Left lung (tissue), 10 donors: Measurements from ENCODE around the gene NTF3. TPM values are rescaled to one million over a fixed set of nuclear protein-coding genes. Genes with fewer than 3 reads are reported as not detected.

ENCODE experiments used
- ATAC-seq: fragments of 200-7000 bp; cut with Tn5 transposase; one replicate; pipeline ENCODE4 v1.9.1; 2020; ENCODE audit warnings: moderate library complexity
- DNase-seq, 4 donors: peaks; one replicate each; pipeline ENCODE4 v3.0.0-alpha.2; 2013 to 2020
- H3K27ac ChIP-seq, 2 donors: fragments of 200-600 bp; sonication (generic) in 1 of 2; one replicate each; pipeline versions ENCODE4 v1.5.0 to v1.8.0; 2020 to 2021
- H3K27me3 ChIP-seq, 2 donors: fragments of 200-600 bp; sonication (generic) in 1 of 2; one replicate each; pipeline versions ENCODE4 v1.5.0 to v1.8.0; 2020 to 2021
- H3K36me3 ChIP-seq, 2 donors: fragments of 200-600 bp; sonication (generic) in 1 of 2; one replicate each; pipeline versions ENCODE4 v1.5.0 to v1.8.0; 2020 to 2021
- H3K4me1 ChIP-seq, 2 donors: fragments of 200-600 bp; one replicate each; pipeline ENCODE4 v1.8.0; 2021
- H3K4me3 ChIP-seq, 2 donors: fragments of 200-600 bp; sonication (generic) in 1 of 2; one replicate each; pipeline versions ENCODE4 v1.5.0 to v1.8.0; 2020 to 2021; ENCODE audit warnings: mild to moderate bottlenecking in 1 of 2
- H3K9me3 ChIP-seq, 2 donors: fragments of 200-600 bp; sonication (generic) in 1 of 2; one replicate each; pipeline versions ENCODE4 v1.5.0 to v1.8.0; 2020 to 2021
- intact Hi-C, 2 donors: fragments of 100-400 bp; cut with DNase I; formaldehyde crosslinking; loops; one replicate each; pipeline versions ENCODE4 v1.11.2 to v1.14.2; 2022
- polyA plus RNA-seq, 6 donors: library from polyadenylated mRNA; unstranded; fragments of 120-200 nt; gene quantifications; one replicate each; pipeline ENCODE4 v1.2.1, GENCODE V29; 2013; ENCODE audit not compliant: insufficient read length in 6 of 6
- total RNA-seq, 2 donors: library from RNA; stranded (reverse); fragmentation: NEBNext Ultra II Directional; extraction: Animal tissue kit (Norgen Biotek cat#: 25700); gene quantifications; one replicate each; pipeline ENCODE4 v1.2.1, GENCODE V29; 2021
- TF ChIP-seq, protein P1 (sequence below), 2 donors: fragments of 200-600 bp; sonication (generic) in 1 of 2; IDR thresholded peaks; one replicate each; pipeline versions ENCODE4 v1.5.0 to v1.8.0; 2021; ENCODE audit warnings: antibody characterized with exemption in 2 of 2
- donor health status: DM: no; HTN: yes; CAD: no.
- donor health status: DM: no; HTN: no; CAD: no.

Gene NTF3
- total and polyA plus RNA-seq, 8 donors, result 0.35 to 5.1 (median 2.8) TPM

DNA sequence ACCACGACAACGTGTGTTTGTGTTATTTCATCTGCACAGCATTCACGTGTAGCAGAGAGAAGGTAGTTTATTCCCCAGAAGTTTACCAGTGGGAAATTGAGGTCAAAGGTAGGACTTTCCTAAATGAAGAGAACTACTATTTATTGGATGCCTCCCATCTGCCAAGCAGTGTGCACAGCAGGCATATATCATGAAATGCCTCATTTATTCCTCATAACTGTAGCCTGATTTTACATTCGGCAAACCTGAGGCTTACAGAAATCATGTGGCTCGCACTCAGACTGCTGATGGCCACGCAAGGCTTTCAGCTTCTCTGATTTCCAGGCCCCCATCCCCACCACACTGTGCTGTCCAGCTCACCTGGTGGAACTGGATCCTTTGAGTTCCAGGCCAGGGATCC is 33.5 kb downstream of the NTF3 start:
- H3K9me3 ChIP-seq, result no peaks in the 10 kb centered on the region
- no peak for DNase-seq
- intact Hi-C loops, result no loop called here
- TF ChIP-seq, protein P1, sequence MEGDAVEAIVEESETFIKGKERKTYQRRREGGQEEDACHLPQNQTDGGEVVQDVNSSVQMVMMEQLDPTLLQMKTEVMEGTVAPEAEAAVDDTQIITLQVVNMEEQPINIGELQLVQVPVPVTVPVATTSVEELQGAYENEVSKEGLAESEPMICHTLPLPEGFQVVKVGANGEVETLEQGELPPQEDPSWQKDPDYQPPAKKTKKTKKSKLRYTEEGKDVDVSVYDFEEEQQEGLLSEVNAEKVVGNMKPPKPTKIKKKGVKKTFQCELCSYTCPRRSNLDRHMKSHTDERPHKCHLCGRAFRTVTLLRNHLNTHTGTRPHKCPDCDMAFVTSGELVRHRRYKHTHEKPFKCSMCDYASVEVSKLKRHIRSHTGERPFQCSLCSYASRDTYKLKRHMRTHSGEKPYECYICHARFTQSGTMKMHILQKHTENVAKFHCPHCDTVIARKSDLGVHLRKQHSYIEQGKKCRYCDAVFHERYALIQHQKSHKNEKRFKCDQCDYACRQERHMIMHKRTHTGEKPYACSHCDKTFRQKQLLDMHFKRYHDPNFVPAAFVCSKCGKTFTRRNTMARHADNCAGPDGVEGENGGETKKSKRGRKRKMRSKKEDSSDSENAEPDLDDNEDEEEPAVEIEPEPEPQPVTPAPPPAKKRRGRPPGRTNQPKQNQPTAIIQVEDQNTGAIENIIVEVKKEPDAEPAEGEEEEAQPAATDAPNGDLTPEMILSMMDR (IDR thresholded peaks at IDR 0.05), result no peak
- no peaks in the 10 kb centered on the region for H3K4me1 ChIP-seq
- H3K27ac ChIP-seq, result no peak overlapping the region
- no peaks in the 10 kb centered on the region for H3K27me3 ChIP-seq
- no peaks in the 10 kb centered on the region for H3K36me3 ChIP-seq
- no peak overlapping the region for H3K4me3 ChIP-seq
- ATAC-seq, result no peak

DNA sequence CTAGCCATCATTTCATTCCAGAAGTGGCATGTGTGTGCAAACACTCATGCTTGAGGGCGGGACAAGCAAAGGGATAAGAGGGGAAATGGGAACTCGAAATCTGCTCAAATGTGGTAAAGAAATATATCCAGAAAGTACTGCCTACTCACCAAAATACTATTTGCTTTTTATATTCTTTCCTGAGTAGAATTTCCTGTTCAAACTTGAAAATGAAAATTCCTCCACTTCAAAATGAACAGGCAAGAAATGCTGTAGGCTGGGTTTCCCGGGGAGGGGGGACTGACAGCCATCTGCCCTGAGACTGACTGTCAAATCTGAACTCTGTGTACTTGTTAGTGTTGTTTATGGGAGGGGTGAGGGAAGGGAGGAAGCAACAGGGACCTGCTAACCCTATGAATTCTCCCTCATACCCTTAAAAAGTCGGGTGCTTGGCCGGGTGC is 34.6 kb downstream of the NTF3 start:
- intact Hi-C loops, result no loop called here
- TF ChIP-seq, protein P1 (IDR thresholded peaks at IDR 0.05), result no peak
- no peaks in the 10 kb centered on the region for H3K36me3 ChIP-seq
- no peak overlapping the region for H3K27ac ChIP-seq
- DNase-seq (no peak), ATAC-seq (peak; percentile 25)
- H3K9me3 ChIP-seq, result no peaks in the 10 kb centered on the region
- no peak overlapping the region for H3K4me3 ChIP-seq
- no peaks in the 10 kb centered on the region for H3K4me1 ChIP-seq
- no peaks in the 10 kb centered on the region for H3K27me3 ChIP-seq

DNA sequence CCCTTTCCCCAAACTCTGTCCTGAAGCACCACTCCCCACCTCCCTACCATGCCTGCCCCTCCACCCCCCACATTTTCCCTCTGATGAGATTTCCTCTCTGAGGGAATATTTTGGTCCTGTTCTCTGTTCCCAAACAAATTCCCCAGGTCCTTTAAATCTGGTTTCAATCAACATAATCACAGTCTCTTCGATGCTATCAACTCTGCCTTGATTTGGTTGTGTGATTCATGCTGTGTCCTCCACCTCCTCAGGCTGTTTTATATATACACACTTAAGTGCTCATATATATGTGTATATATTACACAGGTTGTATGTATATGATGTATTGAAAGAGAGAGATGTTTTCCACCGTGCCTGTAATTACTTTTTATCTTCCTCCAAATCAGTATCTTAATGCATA is 36.0 kb downstream of the NTF3 start:
- no peaks in the 10 kb centered on the region for H3K4me1 ChIP-seq
- no peaks in the 10 kb centered on the region for H3K9me3 ChIP-seq
- peaks cover 0 to 3% of the 10 kb centered on the region in 2 donors for H3K27me3 ChIP-seq
- H3K4me3 ChIP-seq, result no peak overlapping the region
- intact Hi-C loops, result no loop called here
- no peaks in the 10 kb centered on the region for H3K36me3 ChIP-seq
- DNase-seq (no peak), ATAC-seq (no peak)
- H3K27ac ChIP-seq, result no peak overlapping the region
- TF ChIP-seq, protein P1 (IDR thresholded peaks at IDR 0.05), result no peak

DNA sequence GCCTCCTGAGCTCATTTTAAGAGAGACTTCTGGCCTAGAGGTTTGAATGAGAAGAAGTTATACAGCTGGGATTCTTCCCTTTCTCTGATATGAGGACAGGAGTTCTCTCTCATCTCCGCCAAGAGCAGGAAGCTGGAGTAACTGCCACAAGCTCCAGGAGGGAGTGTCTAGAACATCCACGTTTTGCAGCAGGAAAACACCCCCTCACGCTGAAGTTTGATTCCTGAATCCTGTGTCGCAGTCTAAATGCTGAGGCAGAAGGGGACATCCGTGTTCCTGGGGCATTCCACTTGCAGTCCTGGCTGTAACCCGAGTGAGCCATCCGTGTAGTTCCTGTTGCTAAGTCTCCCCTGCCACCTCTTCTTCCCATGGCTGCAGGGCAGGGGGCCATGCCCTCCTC is 38.3 kb downstream of the NTF3 start:
- intact Hi-C loops, result no loop called here
- H3K27ac ChIP-seq, result no peak overlapping the region
- no peak overlapping the region for H3K4me3 ChIP-seq
- no peaks in the 10 kb centered on the region for H3K36me3 ChIP-seq
- DNase-seq, result no peak
- H3K9me3 ChIP-seq, result no peaks in the 10 kb centered on the region
- ATAC-seq, result no peak
- no peaks in the 10 kb centered on the region for H3K4me1 ChIP-seq
- TF ChIP-seq, protein P1 (IDR thresholded peaks at IDR 0.05), result no peak
- peaks cover 0 to 3% of the 10 kb centered on the region in 2 donors for H3K27me3 ChIP-seq

DNA sequence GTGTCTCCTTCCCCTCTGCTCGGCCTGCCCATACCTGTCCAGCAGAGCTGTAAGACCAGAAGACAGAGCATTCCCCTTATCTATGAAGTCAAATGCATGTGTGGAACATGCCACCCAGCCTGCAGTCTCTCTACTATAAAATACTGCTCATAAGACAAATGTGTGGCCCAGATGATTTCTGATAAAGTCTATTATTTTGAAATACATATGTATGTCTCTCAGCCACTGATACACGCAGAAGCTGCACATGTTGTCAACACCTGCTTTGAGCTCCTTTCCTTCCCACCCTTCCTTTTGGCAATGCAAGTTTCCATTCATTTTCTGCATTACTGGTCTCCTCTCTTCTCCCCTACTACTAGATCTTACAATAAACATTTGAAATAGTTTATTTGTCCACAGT is 38.8 kb downstream of the NTF3 start:
- Histone ChIP-seq H3K27ac (no peak overlapping the region), H3K4me3 (no peak overlapping the region), H3K27me3 (peaks cover 0 to 3% of the 10 kb centered on the region in 2 donors), H3K9me3 (no peaks in the 10 kb centered on the region), H3K4me1 (no peaks in the 10 kb centered on the region), H3K36me3 (no peaks in the 10 kb centered on the region)
- intact Hi-C loops, result no loop called here
- TF ChIP-seq, protein P1 (IDR thresholded peaks at IDR 0.05), result no peak
- ATAC-seq (no peak), DNase-seq (no peak)
